Brain pericyte (primary cell): ENCODE results near the gene MYBPC1.

Source experiments
- DNase-seq: peaks from one replicate; pipeline ENCODE4 v3.0.0-alpha.2; 2012; ENCODE audit warnings: low read depth, low spot score

MYBPC1 gene

GRCh38 chr12:101694297-101694848 is 99.6 kb downstream of the MYBPC1 start:
- DNase-seq = no peak

GRCh38 chr12:101694986-101695385 is 100.2 kb downstream of the MYBPC1 start:
- DNase-seq = no peak

GRCh38 chr12:101695706-101696105 is 100.9 kb downstream of the MYBPC1 start:
- DNase-seq = no peak

- DNase-seq = no peak
These were observed 101.8 kb downstream of the MYBPC1 start for GRCh38 chr12:101696251-101697196.

GRCh38 chr12:101697197-101697929 is 102.6 kb downstream of the MYBPC1 start, which contains the start of gene CHPT1:
Gene CHPT1 (plus strand): TSS chr12:101697640. CDS start chr12:101697862, 222 bp downstream.
- no peak for DNase-seq

- no peak for DNase-seq
These were observed 103.4 kb downstream of the MYBPC1 start for GRCh38 chr12:101697930-101698799.

GRCh38 chr12:101698800-101699347 is 104.1 kb downstream of the MYBPC1 start:
- DNase-seq = no peak

GRCh38 chr12:101700299-101700820 is 105.6 kb downstream of the MYBPC1 start:
- DNase-seq = no peak

GRCh38 chr12:101703487-101703886 is 108.7 kb downstream of the MYBPC1 start:
- DNase-seq = no peak

GRCh38 chr12:101706403-101706802 is 111.6 kb downstream of the MYBPC1 start:
- no peak for DNase-seq

- DNase-seq = no peak
These were observed 112.5 kb downstream of the MYBPC1 start for GRCh38 chr12:101707131-101707782.

- DNase-seq = no peak
These were observed 115.5 kb downstream of the MYBPC1 start for GRCh38 chr12:101710288-101710687.

GRCh38 chr12:101713059-101713682 is 118.4 kb downstream of the MYBPC1 start:
- no peak for DNase-seq

- no peak for DNase-seq
These were observed 119.2 kb downstream of the MYBPC1 start for GRCh38 chr12:101713930-101714329.

- DNase-seq = no peak
These were observed 120.2 kb downstream of the MYBPC1 start for GRCh38 chr12:101714877-101715444.

- no peak for DNase-seq
These were observed 124.8 kb downstream of the MYBPC1 start for GRCh38 chr12:101719566-101719965.

GRCh38 chr12:101720118-101720517 is 125.3 kb downstream of the MYBPC1 start:
- no peak for DNase-seq

- DNase-seq = no peak
These were observed 127.6 kb downstream of the MYBPC1 start for GRCh38 chr12:101722392-101722791.

GRCh38 chr12:101727098-101727497 is 132.3 kb downstream of the MYBPC1 start:
- DNase-seq = no peak
